Measurements from ENCODE around the gene PFKP.

Gene PFKP

DNA sequence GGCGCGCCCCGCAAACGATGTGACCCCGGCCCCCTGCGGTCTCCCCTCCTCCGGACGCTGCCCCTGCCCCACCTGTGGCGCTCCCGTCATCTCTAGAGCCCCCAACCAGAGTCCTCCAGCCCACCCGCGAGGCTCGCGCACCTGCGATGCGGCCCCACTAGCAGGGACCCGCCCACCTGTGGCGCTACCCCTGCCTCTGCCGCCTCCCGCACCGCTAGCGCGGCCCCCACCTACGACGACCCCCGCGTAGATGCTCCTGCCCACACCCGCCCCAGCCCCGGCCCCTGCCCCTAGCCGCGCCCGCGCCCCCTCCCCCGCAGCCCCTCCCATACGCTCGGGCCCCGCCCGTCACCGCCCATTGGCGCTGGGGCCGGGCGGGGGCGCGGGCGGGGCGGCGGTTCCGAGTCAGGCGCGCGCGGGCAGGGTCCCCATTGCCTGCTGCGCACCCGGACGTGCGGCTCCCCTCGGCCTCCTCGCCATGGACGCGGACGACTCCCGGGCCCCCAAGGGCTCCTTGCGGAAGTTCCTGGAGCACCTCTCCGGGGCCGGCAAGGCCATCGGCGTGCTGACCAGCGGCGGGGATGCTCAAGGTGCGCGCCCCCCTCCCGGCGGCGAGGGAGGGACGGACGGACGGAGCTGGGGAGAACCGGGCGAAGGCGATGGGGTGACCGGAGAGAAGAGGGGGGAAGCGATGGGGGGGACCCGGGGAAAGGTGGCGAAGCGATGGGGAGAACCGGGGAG is at the start of gene PFKP:
Gene PFKP (plus strand): TSS at position 431 of the 741 bp plus-strand sequence. CDS start 48 bp downstream, at position 479.
- peak; percentile 32 to 48 for DNase-seq (ENCODE audit: low read depth in 2 of 2, low spot score in 1 of 2)

DNA sequence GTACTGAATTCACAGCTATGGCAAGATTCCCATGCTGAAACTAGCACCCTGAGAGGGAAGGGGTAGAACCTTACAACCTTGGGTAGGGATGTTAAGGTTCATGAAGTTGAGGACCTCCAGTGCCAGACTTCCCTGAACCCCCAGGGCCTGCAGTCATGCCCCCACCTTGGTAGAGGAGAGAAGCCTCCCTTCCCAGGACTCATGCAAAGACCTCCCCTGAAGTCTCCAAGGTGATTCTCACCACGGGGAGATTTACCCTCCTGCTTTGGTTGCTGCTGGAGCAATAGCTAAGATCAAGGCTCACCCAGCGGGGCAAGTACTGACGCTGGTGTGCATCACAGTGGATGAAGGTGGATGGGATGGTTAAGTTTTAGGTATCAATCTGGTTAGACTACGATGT is 49.1 kb upstream of the PFKP start:
- no peak for DNase-seq (ENCODE audit: low read depth in 2 of 2, low spot score in 1 of 2)

- no peak for DNase-seq (ENCODE audit: low read depth in 2 of 2, low spot score in 1 of 2)
These were observed 47.0 kb upstream of the PFKP start for GRCh38 chr10:3020311-3020710.

DNA sequence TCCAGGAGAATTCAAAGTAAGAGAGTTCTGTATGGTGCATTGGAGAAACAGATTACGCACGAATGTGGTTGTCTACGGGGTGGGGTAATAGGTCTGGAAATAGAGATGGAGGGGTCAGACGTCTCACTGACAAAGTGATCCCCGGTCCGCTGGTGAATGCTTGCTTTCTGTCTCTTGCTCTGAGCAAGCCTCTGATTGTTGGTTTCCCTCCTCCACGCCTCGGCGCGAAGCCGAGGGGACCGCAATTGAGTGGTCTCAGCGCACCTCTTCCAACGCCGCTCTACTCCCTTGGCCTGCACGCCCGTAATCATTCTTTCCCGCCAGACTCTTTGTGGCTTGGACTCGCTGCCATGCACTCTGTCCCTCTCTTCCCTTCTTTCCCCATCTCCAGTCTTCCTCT is 46.5 kb upstream of the PFKP start:
- no peak for DNase-seq (ENCODE audit: low read depth in 2 of 2, low spot score in 1 of 2)

DNA sequence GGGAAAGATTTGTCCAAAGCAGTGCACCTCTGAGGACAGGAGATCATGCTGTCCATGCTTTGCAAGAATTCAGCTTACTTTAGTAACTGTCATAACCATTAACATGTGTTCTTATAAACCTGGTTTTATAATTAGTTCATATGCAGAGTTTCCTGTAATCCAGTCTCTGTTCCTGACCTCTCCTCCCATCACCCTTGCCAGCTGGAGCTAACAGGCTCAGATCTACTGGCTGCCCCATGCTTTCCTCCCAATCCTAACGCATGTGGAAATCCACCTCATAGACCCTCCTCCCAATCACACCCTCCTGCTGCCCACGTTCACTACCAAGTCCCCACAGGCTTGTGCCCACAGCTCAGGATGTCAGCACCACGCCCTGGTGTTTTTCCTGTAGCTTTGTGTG is 45.3 kb upstream of the PFKP start:
- DNase-seq (ENCODE audit: low read depth in 2 of 2, low spot score in 1 of 2): no peak

GRCh38 chr10:3023892-3024291 is 43.5 kb upstream of the PFKP start:
- DNase-seq (ENCODE audit: low read depth in 2 of 2, low spot score in 1 of 2): no peak

DNA sequence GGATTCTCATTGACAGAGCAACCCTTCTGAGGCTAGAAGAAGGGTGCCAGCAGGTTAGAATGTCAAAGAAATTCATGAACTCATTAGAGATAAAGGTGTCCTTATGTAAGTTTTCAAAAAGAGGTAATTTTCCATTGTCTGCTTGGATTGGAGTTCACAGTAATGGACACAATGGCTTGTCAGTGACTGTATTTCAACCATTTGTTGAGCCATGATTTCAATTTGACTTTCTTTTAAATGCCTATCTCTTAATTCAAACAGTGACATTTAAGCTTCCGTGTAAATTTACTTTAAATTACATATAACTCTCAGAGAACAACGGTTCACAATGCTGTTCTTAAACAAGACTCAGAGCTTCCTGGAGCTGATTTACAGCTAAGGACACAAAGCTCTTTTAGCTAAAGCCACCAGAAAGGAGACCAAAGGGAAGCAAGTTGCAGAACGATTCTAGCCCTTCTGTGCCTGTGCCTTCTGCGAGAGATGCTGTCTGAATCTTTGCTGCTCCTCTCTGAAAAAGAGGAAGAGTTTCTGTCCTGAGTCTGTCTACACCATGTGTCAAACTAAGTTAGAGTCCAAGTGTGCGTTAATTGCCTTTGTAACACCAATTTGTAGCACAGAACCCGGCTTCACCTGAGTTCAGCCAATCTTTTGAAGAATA is 42.2 kb upstream of the PFKP start:
- no peak for DNase-seq (ENCODE audit: low read depth in 2 of 2, low spot score in 1 of 2)

- DNase-seq (ENCODE audit: low read depth in 2 of 2, low spot score in 1 of 2): no peak
These were observed 39.5 kb upstream of the PFKP start for GRCh38 chr10:3027866-3028265.

DNA sequence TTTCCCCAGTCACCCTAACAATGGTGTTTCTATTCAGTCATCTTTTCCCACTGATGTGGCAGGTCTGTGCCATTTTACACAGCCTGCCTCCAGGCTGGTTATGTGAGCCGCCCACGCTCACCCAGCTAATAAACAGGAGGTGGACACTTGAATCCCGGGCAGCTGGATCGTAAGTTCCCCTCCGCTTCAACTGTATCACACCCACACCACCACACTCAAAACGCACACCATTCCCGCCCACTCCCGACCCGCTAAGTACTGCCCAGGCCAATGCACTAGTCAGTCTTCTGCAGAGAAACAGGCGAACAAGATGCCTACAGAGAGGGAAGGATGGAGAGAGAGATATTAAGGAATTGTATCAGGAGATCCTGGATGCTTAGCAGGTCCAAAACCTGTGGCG is 38.9 kb upstream of the PFKP start:
- DNase-seq (ENCODE audit: low read depth in 2 of 2, low spot score in 1 of 2): no peak

- no peak for DNase-seq (ENCODE audit: low read depth in 2 of 2, low spot score in 1 of 2)
These were observed 36.6 kb upstream of the PFKP start for GRCh38 chr10:3030765-3031164.

GRCh38 chr10:3031490-3031889 is 35.9 kb upstream of the PFKP start:
- no peak for DNase-seq (ENCODE audit: low read depth in 2 of 2, low spot score in 1 of 2)

GRCh38 chr10:3033925-3034324 is 33.4 kb upstream of the PFKP start:
- no peak for DNase-seq (ENCODE audit: low read depth in 2 of 2, low spot score in 1 of 2)

GRCh38 chr10:3034616-3035015 is 32.7 kb upstream of the PFKP start:
- no peak for DNase-seq (ENCODE audit: low read depth in 2 of 2, low spot score in 1 of 2)

DNA sequence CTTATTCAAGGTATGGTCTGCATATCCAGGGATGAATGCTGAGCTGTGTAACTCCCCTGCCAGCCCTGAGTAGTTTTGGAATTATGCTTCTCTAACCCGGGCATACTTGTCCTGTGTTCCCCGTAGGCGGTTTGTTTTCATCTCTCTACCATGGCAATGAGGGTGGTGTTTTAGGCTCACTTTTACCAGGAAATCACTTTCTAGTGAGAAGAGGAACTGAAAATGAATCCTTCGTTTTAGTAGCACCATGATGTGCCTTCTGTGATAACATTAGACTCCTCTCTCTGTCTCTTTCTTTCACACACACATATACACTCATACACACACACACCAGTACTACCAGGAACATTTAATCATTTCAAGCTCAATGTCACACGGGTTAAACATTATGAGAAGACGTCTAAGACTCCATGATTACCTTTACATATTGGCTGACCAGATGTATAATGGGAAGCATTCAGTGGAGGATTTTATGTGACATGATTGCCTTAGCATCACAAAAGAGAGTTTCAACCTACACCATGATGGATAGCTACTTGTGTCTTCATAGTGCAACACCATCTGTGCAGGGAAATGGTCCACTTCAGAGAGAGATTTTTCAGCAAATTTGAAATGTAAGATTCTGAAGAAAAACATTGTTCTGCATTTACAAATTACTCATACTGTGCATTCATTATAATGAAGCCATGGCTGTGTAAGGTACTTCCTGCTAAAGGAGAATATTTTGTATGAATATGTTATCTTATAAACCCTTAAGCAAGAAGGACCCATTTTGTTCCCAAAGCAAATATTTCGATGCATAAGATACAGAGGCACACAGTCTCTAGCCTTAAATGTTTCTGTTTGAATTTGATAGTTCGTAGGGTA is 31.0 kb upstream of the PFKP start:
- no peak for DNase-seq (ENCODE audit: low read depth in 2 of 2, low spot score in 1 of 2)

DNA sequence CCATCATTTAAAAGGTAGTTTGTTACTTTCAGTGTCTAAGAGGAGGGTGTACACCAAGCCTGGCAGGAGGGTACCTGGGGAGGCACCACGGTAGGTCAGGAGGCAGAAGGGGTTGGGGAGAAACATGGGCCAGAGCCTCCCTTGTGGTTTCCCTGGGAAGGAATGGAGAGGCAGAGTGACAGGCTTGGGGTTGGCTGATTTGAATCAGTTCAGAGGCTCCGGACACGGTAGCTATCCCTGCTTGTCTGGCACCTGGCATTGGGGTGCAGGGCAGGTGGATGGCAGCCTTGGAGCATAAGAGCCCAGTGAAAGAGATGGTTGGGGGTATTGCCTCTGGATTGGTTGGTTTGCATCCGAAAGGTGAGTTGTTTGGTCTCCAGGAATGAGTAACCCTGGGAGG is 30.2 kb upstream of the PFKP start:
- no peak for DNase-seq (ENCODE audit: low read depth in 2 of 2, low spot score in 1 of 2)

DNA sequence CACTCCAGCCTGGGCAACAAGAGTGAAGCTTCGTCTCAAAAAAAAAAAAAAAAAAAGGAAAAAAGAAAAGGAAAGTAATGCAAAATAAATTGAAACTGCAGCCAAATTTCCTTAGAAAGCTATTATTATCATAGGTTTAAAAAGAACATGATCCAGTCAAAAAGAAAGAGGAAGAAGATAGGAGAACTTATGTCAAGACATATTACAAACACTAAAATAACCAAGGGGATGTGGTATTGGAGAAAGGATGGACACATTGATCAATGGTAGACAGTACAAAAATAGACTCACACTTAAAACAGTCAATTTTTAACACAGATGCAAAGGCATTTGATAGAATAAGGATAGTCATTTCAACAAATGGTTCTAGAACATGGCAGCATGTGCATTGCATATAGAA is 27.3 kb upstream of the PFKP start:
- no peak for DNase-seq (ENCODE audit: low read depth in 2 of 2, low spot score in 1 of 2)

DNA sequence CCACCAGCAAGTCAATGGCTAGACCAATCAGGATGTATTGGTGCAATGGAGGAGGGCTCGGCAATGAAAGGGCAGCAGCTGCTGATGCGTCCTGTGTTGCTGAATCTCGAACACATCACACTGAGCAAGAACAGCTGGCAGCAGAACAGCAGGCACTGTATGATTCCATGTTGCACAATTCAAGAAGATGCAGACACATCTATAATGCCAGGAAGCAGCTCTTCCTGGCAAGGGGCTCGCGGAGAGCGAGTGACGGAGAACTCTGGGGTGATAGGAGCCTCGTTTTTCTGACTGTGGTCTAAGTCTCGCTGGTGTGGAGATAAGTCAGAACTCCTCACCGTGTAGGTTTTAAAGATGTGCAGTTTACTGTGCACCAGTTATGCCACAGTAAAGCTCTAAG is 24.8 kb upstream of the PFKP start:
- DNase-seq (ENCODE audit: low read depth in 2 of 2, low spot score in 1 of 2): no peak

DNA sequence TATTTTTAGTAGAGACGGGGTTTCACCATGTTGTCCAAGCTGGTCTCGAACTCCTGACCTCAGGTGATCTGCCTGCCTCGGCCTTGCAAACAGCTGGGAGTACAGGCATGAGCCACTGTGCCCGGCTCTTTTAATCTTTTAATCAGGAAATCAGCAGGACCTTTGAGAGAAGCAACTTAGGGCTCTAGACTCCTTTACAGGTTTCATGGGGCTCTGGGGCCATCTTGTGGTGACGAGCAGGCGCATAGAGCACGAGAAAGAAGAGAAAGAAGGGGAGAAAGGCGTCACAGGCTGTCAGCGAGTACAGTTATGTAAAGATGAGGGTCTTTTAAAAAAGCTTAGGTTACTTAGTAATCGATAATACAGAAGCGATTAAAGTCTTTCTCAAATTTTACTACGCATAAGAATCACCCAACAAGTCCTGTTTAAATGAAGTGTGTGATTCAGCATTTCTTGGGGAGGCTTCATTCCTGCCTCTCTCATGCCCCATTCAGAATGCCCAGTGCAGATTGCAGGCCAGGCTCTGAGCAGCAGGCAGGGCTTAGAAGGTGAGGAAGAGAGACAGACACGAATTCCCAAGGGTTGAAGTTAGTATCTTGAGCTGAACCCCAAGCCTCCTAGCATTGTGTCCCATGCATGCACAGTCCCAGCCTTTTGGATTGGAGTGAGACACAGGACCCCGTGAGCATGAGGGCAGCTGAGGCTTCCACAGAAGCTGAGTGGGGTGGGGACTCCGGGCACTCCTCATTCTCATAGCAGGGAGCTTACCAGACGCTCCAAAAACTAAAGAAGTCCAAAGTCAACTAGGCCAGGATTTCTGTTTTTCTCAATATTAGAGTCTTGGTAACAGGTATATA is 23.6 kb upstream of the PFKP start:
- no peak for DNase-seq (ENCODE audit: low read depth in 2 of 2, low spot score in 1 of 2)

DNA sequence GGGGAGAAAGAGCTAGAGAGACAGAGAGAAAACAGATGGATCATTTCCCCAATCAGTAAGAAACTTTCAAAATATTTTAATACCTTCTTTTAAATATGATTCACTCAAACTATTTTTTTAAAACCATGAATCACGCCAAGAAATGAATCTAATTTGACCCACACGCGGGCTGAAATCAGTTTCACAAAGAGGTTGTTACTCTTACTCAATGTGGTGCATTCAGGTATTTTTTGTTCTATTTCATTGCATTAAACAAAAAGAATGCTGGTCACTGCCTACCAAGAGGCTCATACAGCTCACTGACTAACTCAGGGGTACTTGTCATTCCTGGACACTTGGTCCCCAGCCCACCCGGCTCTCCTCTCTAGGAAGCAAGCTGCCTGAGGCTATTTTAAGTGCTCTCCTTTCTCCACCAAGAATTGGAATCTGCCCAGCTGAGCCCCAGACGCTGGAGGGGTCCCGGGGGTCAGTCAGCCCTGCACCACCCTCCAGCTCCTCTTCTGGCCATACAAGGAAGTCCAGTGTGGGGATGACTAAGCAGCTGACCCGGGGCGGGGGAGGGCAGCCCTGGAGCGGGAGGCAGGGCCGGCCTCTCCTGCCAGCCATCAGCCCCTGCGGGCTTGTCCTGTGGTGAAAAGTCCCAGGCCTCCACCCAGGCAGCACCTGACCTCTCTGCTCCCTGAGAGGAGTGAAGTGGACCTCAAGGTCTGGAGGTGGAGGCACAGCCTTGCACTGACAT is 21.7 kb upstream of the PFKP start:
- no peak for DNase-seq (ENCODE audit: low read depth in 2 of 2, low spot score in 1 of 2)

GRCh38 chr10:3046210-3046779 is 21.1 kb upstream of the PFKP start:
- DNase-seq (ENCODE audit: low read depth in 2 of 2, low spot score in 1 of 2): no peak

All from stimulated activated CD8-positive, alpha-beta memory T cell treated with anti-CD3 and anti-CD28 coated beads, Interleukin-4, amount 100 ng/mL, for 4 hours (primary cell).